Gastrocnemius medialis (tissue), 4 donors: Measurements from ENCODE around the gene PMAIP1.

Experiments used
- CTCF ChIP-seq, 5 experiments: fragments of 450-650 bp in 3 of 5; fragments of 200-600 bp in 2 of 5; sonication (generic) in 2 of 5; IDR thresholded peaks in 4 of 5; conservative IDR thresholded peaks in 1 of 5; 1 replicate in 4 of 5; 2 replicates in 1 of 5; pipeline ENCODE4 v1.5.1; 2016 to 2019; ENCODE audit warnings: antibody characterized with exemption in 5 of 5, mild to moderate bottlenecking in 3 of 5, moderate library complexity in 3 of 5
- POLR2A ChIP-seq, 2 donors: fragments of 450-650 bp; IDR thresholded peaks; one replicate each; pipeline ENCODE4 v1.6.1; 2017; ENCODE audit warnings: antibody characterized with exemption in 2 of 2, mild to moderate bottlenecking in 2 of 2, moderate library complexity in 2 of 2

DNA sequence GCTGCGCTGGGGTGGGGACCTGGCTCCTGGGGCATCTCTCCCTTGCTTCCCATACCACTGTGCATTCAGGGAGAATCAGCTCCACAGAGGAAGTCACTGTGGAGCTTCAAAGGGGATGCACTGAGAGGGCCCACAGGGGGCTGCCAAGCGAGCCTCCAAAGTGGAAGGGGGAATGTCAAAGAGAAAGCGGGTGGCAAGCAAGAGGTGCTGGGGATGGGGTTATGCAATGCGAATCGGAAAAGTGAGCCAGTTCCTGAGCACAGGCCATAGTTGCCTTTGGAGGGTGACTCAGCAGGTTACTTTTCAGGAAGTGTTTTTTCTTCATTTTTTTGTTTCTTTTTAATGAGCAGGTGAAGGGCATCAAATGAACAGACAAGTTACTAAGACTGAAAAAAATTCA, 17.6 kb downstream of the PMAIP1 start:
- TF ChIP-seq POLR2A (IDR thresholded peaks at IDR 0.05) (no peak), CTCF (IDR thresholded peaks at IDR 0.05 in 4 of 5, conservative IDR thresholded peaks at IDR 0.05 in 1 of 5) (no peak)
